ENCODE results near the gene COPB2. TPM values are rescaled to one million over a fixed set of nuclear protein-coding genes. Genes with fewer than 3 reads are reported as not detected.

COPB2 gene
- total RNA-seq, 1 experiment from 2014 or later = 156 TPM

DNA sequence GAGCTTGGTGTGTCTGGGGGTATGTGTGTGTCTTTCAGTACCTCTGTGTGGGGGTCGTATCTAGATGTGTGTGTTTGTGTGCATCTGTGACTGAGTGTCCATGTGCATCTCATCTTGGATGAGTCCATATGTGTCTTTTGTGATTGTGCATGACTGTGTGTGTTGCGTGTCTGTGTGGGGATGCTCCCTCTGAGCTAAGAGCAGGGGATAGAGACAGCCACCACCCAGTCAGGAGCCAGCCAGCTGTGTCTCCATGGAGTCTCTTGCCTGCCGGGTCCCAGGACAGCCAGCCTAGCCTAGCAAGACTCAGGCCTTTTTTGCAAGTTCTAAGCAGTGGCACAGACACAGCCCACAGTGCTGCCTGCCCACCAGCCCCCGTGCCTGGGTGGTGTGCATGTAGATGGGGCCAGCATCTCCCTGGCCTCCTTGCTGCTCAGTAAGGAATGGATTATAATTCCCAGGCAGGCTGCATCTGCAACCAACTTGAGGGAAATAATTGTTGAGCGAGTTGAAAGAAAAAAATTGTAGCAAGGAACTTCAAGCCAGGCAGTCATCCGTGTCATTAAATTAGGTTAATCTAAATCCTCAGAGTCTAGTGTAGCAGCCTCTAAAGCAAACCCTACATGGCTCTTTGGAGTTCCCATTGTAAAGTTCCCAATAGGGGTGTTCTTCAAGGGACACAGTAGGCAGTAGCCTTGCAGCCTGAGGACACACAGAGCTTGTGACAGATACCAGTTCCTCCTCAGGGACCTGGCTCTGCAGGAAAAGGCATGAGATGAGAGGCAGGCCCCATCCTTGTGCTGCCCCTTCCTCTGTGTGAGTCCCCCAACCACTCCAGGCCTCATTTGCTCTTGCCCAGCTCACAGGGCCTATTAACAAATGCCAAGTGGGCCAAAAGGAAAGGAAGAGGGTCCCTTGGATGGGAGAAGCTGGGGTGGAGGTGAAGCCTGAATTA lies 81.6 kb downstream of the COPB2 start:
- no peak for DNase-seq (ENCODE audit: low read depth)

Other genes starting within 250 kb of the COPB2 start
- gene MRPS22, start 45.6 kb downstream of the COPB2 start, total RNA-seq (2014; rRNA removed; shearing (Covaris generic)) = 163 and 204 TPM in 2 replicates
- not detected in 2 replicates for gene RBP2, start 86.9 kb upstream of the COPB2 start, total RNA-seq (2014; rRNA removed; shearing (Covaris generic))
- gene RBP1, start 150.1 kb upstream of the COPB2 start, total RNA-seq (2014; rRNA removed; shearing (Covaris generic)) = 9.2 and 17.7 TPM in 2 replicates